ENCODE results near the gene INS. TPM values are rescaled to one million over a fixed set of nuclear protein-coding genes. Genes with fewer than 3 reads are reported as not detected.

INS gene
- total and polyA plus RNA-seq, 2 donors (not counting 1 experiment from before 2014, with no cell fraction given) = not detected

- Histone ChIP-seq H3K9ac (ENCODE audit: low read length) (no peak overlapping the region), H3K27ac (ENCODE audit: low read length in 2 of 2) (no peak overlapping the region), H3K4me1 (ENCODE audit: control insufficient read depth in 2 of 2, insufficient read depth in 2 of 2, low read length in 2 of 2) (no peaks in the 10 kb centered on the region), H3K4me2 (replicated peaks; ENCODE audit: low read depth, low read length, poor library complexity, severe bottlenecking) (no peak overlapping the region), H4K20me1 (ENCODE audit: control insufficient read depth, insufficient read depth, low read length, poor library complexity, severe bottlenecking) (no peaks in the 10 kb centered on the region), H3K9me3 (ENCODE audit: control extremely low read depth in 1 of 3, control insufficient read depth in 2 of 3, insufficient read depth in 1 of 3, low read length in 2 of 3) (peaks cover 0 to 12% (median 0%) of the 10 kb centered on the region in 3 donors), H3K27me3 (replicated peaks in 1 of 4; ENCODE audit: control extremely low read depth in 1 of 4, control insufficient read depth in 3 of 4, insufficient read depth in 4 of 4, low read length in 3 of 4) (no peaks in the 10 kb centered on the region), H2AFZ (ENCODE audit: insufficient read depth, low read depth, low read length, poor library complexity, severe bottlenecking) (no peak overlapping the region), H3K4me3 (ENCODE audit: control extremely low read depth in 1 of 5, extremely low read depth in 1 of 5, insufficient read depth in 1 of 5, low read depth in 2 of 5, low read length in 4 of 5) (no peak overlapping the region), H3K79me2 (ENCODE audit: control insufficient read depth, insufficient read depth, low read length) (no peaks in the 10 kb centered on the region), H3K36me3 (replicated peaks in 1 of 2; ENCODE audit: control extremely low read depth in 1 of 2, control insufficient read depth in 1 of 2, extremely low read depth in 1 of 2, insufficient read depth in 2 of 2, low read length in 1 of 2) (no peaks in the 10 kb centered on the region)
- DNase-seq (no peak), ATAC-seq (ENCODE audit: low read depth) (no peak)
- TF ChIP-seq EZH2 (IDR thresholded peaks at IDR 0.05; ENCODE audit: borderline replicate concordance, insufficient read depth, low read depth, low read length, poor library complexity, severe bottlenecking) = no peak
- TF ChIP-seq, protein P1, sequence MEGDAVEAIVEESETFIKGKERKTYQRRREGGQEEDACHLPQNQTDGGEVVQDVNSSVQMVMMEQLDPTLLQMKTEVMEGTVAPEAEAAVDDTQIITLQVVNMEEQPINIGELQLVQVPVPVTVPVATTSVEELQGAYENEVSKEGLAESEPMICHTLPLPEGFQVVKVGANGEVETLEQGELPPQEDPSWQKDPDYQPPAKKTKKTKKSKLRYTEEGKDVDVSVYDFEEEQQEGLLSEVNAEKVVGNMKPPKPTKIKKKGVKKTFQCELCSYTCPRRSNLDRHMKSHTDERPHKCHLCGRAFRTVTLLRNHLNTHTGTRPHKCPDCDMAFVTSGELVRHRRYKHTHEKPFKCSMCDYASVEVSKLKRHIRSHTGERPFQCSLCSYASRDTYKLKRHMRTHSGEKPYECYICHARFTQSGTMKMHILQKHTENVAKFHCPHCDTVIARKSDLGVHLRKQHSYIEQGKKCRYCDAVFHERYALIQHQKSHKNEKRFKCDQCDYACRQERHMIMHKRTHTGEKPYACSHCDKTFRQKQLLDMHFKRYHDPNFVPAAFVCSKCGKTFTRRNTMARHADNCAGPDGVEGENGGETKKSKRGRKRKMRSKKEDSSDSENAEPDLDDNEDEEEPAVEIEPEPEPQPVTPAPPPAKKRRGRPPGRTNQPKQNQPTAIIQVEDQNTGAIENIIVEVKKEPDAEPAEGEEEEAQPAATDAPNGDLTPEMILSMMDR (IDR thresholded peaks at IDR 0.05) = no peak
- H3K4me3 Mint-ChIP-seq = no peak overlapping the region
- POLR2A ChIA-PET = no interaction called here
- H3K27me3 Mint-ChIP-seq = peaks cover 9% of the 10 kb centered on the region
- CTCF ChIA-PET = no interaction called here
- intact Hi-C loops (cut with micrococcal nuclease) = no loop called here
- no peak overlapping the region for H3K27ac Mint-ChIP-seq
- H3K4me1 Mint-ChIP-seq = no peaks in the 10 kb centered on the region
- peaks cover 2% of the 10 kb centered on the region for H3K9me3 Mint-ChIP-seq (ENCODE audit: insufficient read depth)
- 100% methylated on average over 1 of the region's 1 CpG for WGBS (ENCODE audit: insufficient coverage)
Observed at GRCh38 chr11:2205214-2205720, 44.3 kb upstream of the INS start.

DNA sequence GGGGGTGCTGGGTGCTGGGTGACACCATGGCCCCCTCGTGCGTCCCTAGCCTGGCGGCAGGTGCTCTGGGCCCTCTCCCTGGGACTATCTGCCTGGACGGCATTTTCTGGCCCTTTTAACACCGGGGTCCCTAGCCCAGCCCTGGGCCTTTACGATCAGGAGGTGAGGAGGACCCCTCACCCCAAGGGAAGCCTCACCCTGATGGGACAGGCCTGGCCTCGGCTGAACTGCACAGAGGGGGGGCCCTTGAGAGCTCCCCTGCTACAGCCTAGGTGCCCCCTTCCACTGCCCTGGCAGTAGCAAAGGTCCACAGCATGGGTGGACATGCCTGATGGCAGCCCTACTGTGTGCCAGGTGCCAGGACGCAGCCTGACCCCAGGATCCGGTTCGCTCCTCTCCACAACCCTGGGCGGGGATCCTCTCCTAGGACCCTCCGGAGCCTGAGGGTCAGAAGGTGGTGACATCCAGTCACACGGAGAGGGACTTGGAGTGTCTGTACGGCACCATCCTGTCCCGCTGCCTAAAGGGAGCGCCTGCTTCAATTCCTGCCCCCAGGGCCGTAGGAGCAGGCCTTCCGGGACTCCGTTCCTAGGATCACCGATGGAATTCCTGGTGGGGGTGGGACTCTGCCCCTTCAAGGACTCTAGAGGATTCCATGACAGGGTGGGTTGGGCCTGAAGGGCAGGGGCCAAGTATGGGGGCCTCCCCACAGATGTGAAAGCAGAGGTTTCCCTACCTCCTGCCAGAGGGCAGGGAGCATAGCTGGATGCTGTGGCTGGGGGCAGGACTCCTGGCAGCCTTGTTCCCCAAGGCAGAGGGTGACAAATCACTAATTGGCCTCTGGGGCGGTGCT is 43.6 kb upstream of the INS start:
- H3K4me2 ChIP-seq (replicated peaks; ENCODE audit: low read depth, low read length, poor library complexity, severe bottlenecking) = no peak overlapping the region
- CTCF ChIA-PET = no interaction called here
- intact Hi-C loops (cut with micrococcal nuclease) = no loop called here

More for the DNA sequence above, 43.6 kb upstream of the INS start:
- Histone ChIP-seq H3K79me2 (ENCODE audit: control insufficient read depth, insufficient read depth, low read length) (no peaks in the 10 kb centered on the region), H3K4me1 (ENCODE audit: control insufficient read depth in 2 of 2, insufficient read depth in 2 of 2, low read length in 2 of 2) (no peaks in the 10 kb centered on the region), H4K20me1 (ENCODE audit: control insufficient read depth, insufficient read depth, low read length, poor library complexity, severe bottlenecking) (no peaks in the 10 kb centered on the region), H3K9me3 (ENCODE audit: control extremely low read depth in 1 of 3, control insufficient read depth in 2 of 3, insufficient read depth in 1 of 3, low read length in 2 of 3) (peaks cover 0 to 12% (median 0%) of the 10 kb centered on the region in 3 donors), H3K27me3 (replicated peaks in 1 of 4; ENCODE audit: control extremely low read depth in 1 of 4, control insufficient read depth in 3 of 4, insufficient read depth in 4 of 4, low read length in 3 of 4) (no peaks in the 10 kb centered on the region), H3K9ac (ENCODE audit: low read length) (no peak overlapping the region), H3K4me3 (ENCODE audit: control extremely low read depth in 1 of 5, extremely low read depth in 1 of 5, insufficient read depth in 1 of 5, low read depth in 2 of 5, low read length in 4 of 5) (no peak overlapping the region), H3K27ac (ENCODE audit: low read length in 2 of 2) (no peak overlapping the region), H3K36me3 (replicated peaks in 1 of 2; ENCODE audit: control extremely low read depth in 1 of 2, control insufficient read depth in 1 of 2, extremely low read depth in 1 of 2, insufficient read depth in 2 of 2, low read length in 1 of 2) (no peaks in the 10 kb centered on the region), H2AFZ (ENCODE audit: insufficient read depth, low read depth, low read length, poor library complexity, severe bottlenecking) (no peak overlapping the region)
- Mint-ChIP-seq H3K27ac (no peak overlapping the region), H3K4me1 (no peaks in the 10 kb centered on the region), H3K9me3 (ENCODE audit: insufficient read depth) (peaks cover 2% of the 10 kb centered on the region), H3K27me3 (peaks cover 9% of the 10 kb centered on the region), H3K4me3 (no peak overlapping the region)
- DNase-seq (no peak), ATAC-seq (ENCODE audit: low read depth) (no peak)
- 93% methylated on average over 21 of the region's 21 CpGs for WGBS (ENCODE audit: insufficient coverage)
- POLR2A ChIA-PET = no interaction called here
- TF ChIP-seq, protein P1 (IDR thresholded peaks at IDR 0.05) = no peak
- TF ChIP-seq EZH2 (IDR thresholded peaks at IDR 0.05; ENCODE audit: borderline replicate concordance, insufficient read depth, low read depth, low read length, poor library complexity, severe bottlenecking) = no peak
